IMR-90 (cell line): Measurements from ENCODE around the gene ORC2. TPM values are rescaled to one million over a fixed set of nuclear protein-coding genes. Genes with fewer than 3 reads are reported as not detected.

Experiments
- ATAC-seq: fragments of 200-7000 bp; cut with Tn5 transposase; 2 replicates; pipeline ENCODE4 v1.9.1; 2020; ENCODE audit warnings: low read depth, mild to moderate bottlenecking, moderate library complexity
- BruUV-seq: library from RNA; stranded (reverse); fragments of 400-500 nt; replicated peaks from 2 replicates; lab custom pipeline; 2021; lab: Mats Ljungman, UMichigan
- CTCF ChIA-PET: fragments of 300-600 bp; formaldehyde crosslinking; extraction: SDS; loops from one replicate; lab custom pipeline; 2021; ENCODE audit warnings: antibody characterized with exemption; lab: Yijun Ruan, JAX
- POLR2A ChIA-PET: fragments of 300-600 bp; sonication (Branson Sonifier 250); formaldehyde crosslinking; loops from one replicate; lab custom pipeline; 2022; ENCODE audit warnings: antibody characterized with exemption; ENCODE audit not compliant: unreplicated experiment; lab: Charles Lee
- DNase-seq: peaks from one replicate; pipeline ENCODE4 v3.0.0; 2013
- H2AFZ ChIP-seq: replicated peaks from 2 replicates; pipeline ENCODE3; 2013; ENCODE audit warnings: low read length, mild to moderate bottlenecking; ENCODE audit not compliant: poor library complexity
- H2AK5ac ChIP-seq: 2 replicates; pipeline ENCODE4 v1.6.1; 2013; ENCODE audit warnings: low read depth, low read length, inconsistent platforms
- H2AK9ac ChIP-seq: replicated peaks from 2 replicates; pipeline ENCODE3; 2013; ENCODE audit warnings: mild to moderate bottlenecking, low read depth, low read length, moderate library complexity; ENCODE audit not compliant: poor library complexity
- H2BK120ac ChIP-seq: 2 replicates; pipeline ENCODE4 v1.6.1; 2013; ENCODE audit warnings: low read depth, low read length, inconsistent platforms
- H2BK15ac ChIP-seq: 3 replicates; pipeline ENCODE4 v1.6.1; 2013; ENCODE audit warnings: low read depth, low read length, inconsistent platforms
- H2BK20ac ChIP-seq: 2 replicates; pipeline ENCODE4 v1.6.1; 2013; ENCODE audit warnings: low read depth, mild to moderate bottlenecking, inconsistent platforms, low read length, moderate library complexity
- H2BK5ac ChIP-seq: 2 replicates; pipeline ENCODE4 v1.6.1; 2013; ENCODE audit warnings: mild to moderate bottlenecking, low read depth, low read length, inconsistent platforms; ENCODE audit not compliant: poor library complexity, severe bottlenecking
- H3K14ac ChIP-seq: replicated peaks from 2 replicates; pipeline ENCODE4 v1.6.1; 2013; ENCODE audit warnings: low read depth, low read length, inconsistent platforms
- H3K18ac ChIP-seq: 2 replicates; pipeline ENCODE4 v1.6.1; 2013; ENCODE audit warnings: low read depth, low read length, control low read depth
- H3K23ac ChIP-seq: 2 replicates; pipeline ENCODE4 v1.6.1; 2013; ENCODE audit warnings: low read depth, low read length, inconsistent platforms
- H3K27ac ChIP-seq: 2 replicates; pipeline ENCODE4 v1.5.1; 2013; ENCODE audit warnings: mild to moderate bottlenecking, control low read depth, low read length; ENCODE audit not compliant: insufficient read depth
- H3K27me3 ChIP-seq: 2 replicates; pipeline ENCODE4 v1.6.1; 2013; ENCODE audit warnings: low read length; ENCODE audit not compliant: control insufficient read depth, insufficient read depth
- H3K36me3 ChIP-seq: 2 replicates; pipeline ENCODE4 v1.6.1; 2013; ENCODE audit warnings: low read length, mixed read lengths; ENCODE audit not compliant: control insufficient read depth, insufficient read depth
- H3K4ac ChIP-seq: 2 replicates; pipeline ENCODE4 v1.6.1; 2013; ENCODE audit warnings: low read depth, low read length, inconsistent platforms
- H3K4me1 ChIP-seq: 2 replicates; pipeline ENCODE4 v1.6.1; 2013; ENCODE audit warnings: low read length, mixed read lengths; ENCODE audit not compliant: control insufficient read depth, insufficient read depth
- H3K4me2 ChIP-seq: 2 replicates; pipeline ENCODE4 v1.6.1; 2013; ENCODE audit warnings: low read depth, mild to moderate bottlenecking, control low read depth, low read length, moderate library complexity
- H3K4me3 ChIP-seq: 2 replicates; pipeline ENCODE4 v1.5.1; 2013; ENCODE audit warnings: low read depth, mild to moderate bottlenecking, control low read depth, low read length, moderate library complexity; ENCODE audit not compliant: insufficient read depth
- H3K56ac ChIP-seq: 2 replicates; pipeline ENCODE4 v1.6.1; 2013; ENCODE audit warnings: low read length, inconsistent platforms; ENCODE audit not compliant: insufficient read depth; ENCODE audit errors: extremely low read depth
- H3K79me1 ChIP-seq, 2 experiments: 2 replicates each; pipeline ENCODE4 v1.6.1; 2013; ENCODE audit warnings: low read length in 2 of 2, inconsistent platforms in 1 of 2, low read depth in 1 of 2
- H3K9ac ChIP-seq: 2 replicates; pipeline ENCODE4 v1.6.1; 2013; ENCODE audit warnings: low read depth, low read length, control low read depth
- H3K9me1 ChIP-seq: 2 replicates; pipeline ENCODE4 v1.6.1; 2013; ENCODE audit warnings: low read length, inconsistent platforms; ENCODE audit not compliant: insufficient read depth
- H3K9me3 ChIP-seq: 2 replicates; pipeline ENCODE4 v1.6.1; 2013; ENCODE audit warnings: low read length; ENCODE audit not compliant: control insufficient read depth, insufficient read depth
- H4K20me1 ChIP-seq: 2 replicates; pipeline ENCODE4 v1.6.1; 2013; ENCODE audit warnings: low read length, inconsistent platforms; ENCODE audit not compliant: insufficient read depth
- H4K5ac ChIP-seq: 2 replicates; pipeline ENCODE4 v1.6.1; 2013; ENCODE audit warnings: mild to moderate bottlenecking, low read depth, low read length, control low read depth
- H4K8ac ChIP-seq, 2 experiments: 2 replicates each; pipeline ENCODE4 v1.6.1; 2013; ENCODE audit warnings: low read depth in 2 of 2, low read length in 2 of 2, control low read depth in 1 of 2, inconsistent platforms in 1 of 2
- H4K91ac ChIP-seq: 2 replicates; pipeline ENCODE4 v1.6.1; 2013; ENCODE audit warnings: low read depth, low read length, inconsistent platforms; ENCODE audit not compliant: insufficient read depth
- BHLHE40 ChIP-seq: fragments of 150-350 bp; IDR thresholded peaks from 2 replicates; pipeline ENCODE4 v1.6.1; 2016; ENCODE audit warnings: mild to moderate bottlenecking, low read depth, low read length
- CEBPB ChIP-seq: IDR thresholded peaks from 2 replicates; pipeline ENCODE4 v1.6.1; 2012; ENCODE audit warnings: low read depth, low read length, improper control_type of control experiment
- CHD1 ChIP-seq: IDR thresholded peaks from 2 replicates; pipeline ENCODE4 v1.6.1; 2012; ENCODE audit warnings: low read depth, low read length, improper control_type of control experiment
- CTCF ChIP-seq: conservative IDR thresholded peaks from 2 replicates; pipeline ENCODE4 v1.5.1; 2012; ENCODE audit warnings: mild to moderate bottlenecking, low read depth, low read length, improper control_type of control experiment
- ELK1 ChIP-seq: fragments of 150-350 bp; IDR thresholded peaks from 2 replicates; pipeline ENCODE4 v1.6.1; 2016; ENCODE audit warnings: low read depth, mild to moderate bottlenecking, low read length, moderate library complexity, borderline replicate concordance
- MAFK ChIP-seq: IDR thresholded peaks from 2 replicates; pipeline ENCODE4 v1.6.1; 2012; ENCODE audit warnings: low read depth, low read length, improper control_type of control experiment
- MAZ ChIP-seq: IDR thresholded peaks from 2 replicates; pipeline ENCODE4 v1.6.1; 2012; ENCODE audit warnings: low read depth, mild to moderate bottlenecking, low read length, improper control_type of control experiment, moderate library complexity, borderline replicate concordance
- MXI1 ChIP-seq: IDR thresholded peaks from 2 replicates; pipeline ENCODE4 v1.6.1; 2012; ENCODE audit warnings: low read depth, mild to moderate bottlenecking, low read length, moderate library complexity, borderline replicate concordance
- NFE2L2 ChIP-seq: fragments of 150-350 bp; IDR thresholded peaks from 2 replicates; pipeline ENCODE4 v1.6.1; 2016; ENCODE audit warnings: low read depth, mild to moderate bottlenecking, low read length
- POLR2A ChIP-seq: IDR thresholded peaks from 2 replicates; pipeline ENCODE4 v1.6.1; 2012; ENCODE audit warnings: mild to moderate bottlenecking, low read depth, low read length
- RAD21 ChIP-seq: IDR thresholded peaks from 2 replicates; pipeline ENCODE4 v1.6.1; 2012; ENCODE audit warnings: low read length, improper control_type of control experiment
- RCOR1 ChIP-seq: IDR thresholded peaks from 2 replicates; pipeline ENCODE4 v1.6.1; 2012; ENCODE audit warnings: mild to moderate bottlenecking, low read length, improper control_type of control experiment; ENCODE audit not compliant: insufficient replicate concordance
- RFX5 ChIP-seq: IDR thresholded peaks from 2 replicates; pipeline ENCODE4 v1.8.0; 2012; ENCODE audit warnings: low read depth, mild to moderate bottlenecking, low read length, moderate library complexity
- USF2 ChIP-seq: fragments of 150-350 bp; IDR thresholded peaks from 2 replicates; pipeline ENCODE4 v1.6.1; 2017; ENCODE audit warnings: mild to moderate bottlenecking, antibody characterized with exemption, low read length, low read depth
- WGBS, 2 experiments: methylation state at CpG; one replicate each; pipeline versions ENCODE4 v1.1.5 to v1.1.7; 2013; ENCODE audit warnings: missing lambda C conversion rate in 2 of 2; ENCODE audit not compliant: insufficient read length in 1 of 2; ENCODE audit errors: extremely low coverage in 2 of 2; 5-methylcytosine and 5-hydroxymethylcytosine counted together
- dilution Hi-C: fragments of 300-500 bp; cut with HindIII; formaldehyde crosslinking; loops from one replicate; pipeline ENCODE4 v1.14.3; 2018; ENCODE audit warnings: low sequenced_read_pairs; ENCODE audit not compliant: unreplicated experiment
- in situ Hi-C: fragments of 300-500 bp; cut with MboI; formaldehyde crosslinking; loops from 3 replicates; pipeline ENCODE4 v1.14.3; 2019; ENCODE audit warnings: low sequenced_read_pairs, inconsistent platforms, mixed read lengths
- intact Hi-C: fragments of 100-400 bp; cut with micrococcal nuclease; formaldehyde crosslinking; loops from 2 replicates; pipeline ENCODE4 v1.10.0; 2022
- polyA plus RNA-seq, 3 experiments: library from polyadenylated mRNA; depleted of rRNA; stranded (reverse); fragments of >200 nt; gene quantifications; 2 replicates each; pipeline ENCODE4 v1.2.3, GENCODE V29; 2012; ENCODE audit warnings: low replicate concordance in 1 of 3
- total RNA-seq: library from RNA; depleted of rRNA; stranded (reverse); fragments of >200 nt; gene quantifications from 2 replicates; pipeline ENCODE4 v1.2.3, GENCODE V29; 2012

Gene ORC2
- total and polyA plus RNA-seq, 2 of the 4 experiments (the other 2 are of a cell fraction), result 4.4 to 10.0 TPM

GRCh38 chr2:200950378-200950777 lies 13.1 kb downstream of the ORC2 start:
- TF ChIP-seq MAZ (no peak), ELK1 (no peak), BHLHE40 (no peak), CEBPB (no peak), RCOR1 (no peak), CTCF (no peak), CHD1 (no peak), RAD21 (no peak), POLR2A (no peak), USF2 (no peak), MAFK (no peak), MXI1 (no peak), RFX5 (no peak), NFE2L2 (no peak)
- no peak overlapping the region for H2BK15ac ChIP-seq
- H4K91ac ChIP-seq, result no peak overlapping the region
- no peaks in the 10 kb centered on the region for H3K27me3 ChIP-seq
- no peak overlapping the region for H3K9ac ChIP-seq
- intact Hi-C loops (no loop called here), dilution Hi-C loops (no loop called here), in situ Hi-C loops (no loop called here)
- H3K56ac ChIP-seq, result no peak overlapping the region
- peaks cover under 1% of the 10 kb centered on the region; the same call in 1 of the 2 replicates for H3K9me1 ChIP-seq
- H2BK20ac ChIP-seq, result no peak overlapping the region
- H4K5ac ChIP-seq, result no peak overlapping the region
- H3K4me1 ChIP-seq, result no peaks in the 10 kb centered on the region; the same call in 1 of the 2 replicates
- POLR2A ChIA-PET, result no interaction called here
- no peaks in the 10 kb centered on the region; a peak in 1 of 4 replicates for H3K79me1 ChIP-seq
- no CpG with 5 or more reads among the region's 3 CpGs for WGBS, 2 experiments
- H2BK120ac ChIP-seq, result no peak overlapping the region
- no peaks in the 10 kb centered on the region for H3K9me3 ChIP-seq
- no peak overlapping the region for H3K14ac ChIP-seq
- no peaks in the 10 kb centered on the region for H4K20me1 ChIP-seq
- H2AFZ ChIP-seq, result no peak overlapping the region
- no peak overlapping the region for H3K23ac ChIP-seq
- H3K36me3 ChIP-seq, result peaks cover 10% of the 10 kb centered on the region
- CTCF ChIA-PET, result no interaction called here
- DNase-seq (no peak), ATAC-seq (no peak)
- H3K27ac ChIP-seq, result no peak overlapping the region
- H3K4me3 ChIP-seq, result no peak overlapping the region
- H4K8ac ChIP-seq, result no peak overlapping the region
- H2BK5ac ChIP-seq, result no peak overlapping the region
- BruUV-seq, result no TSS peak
- H2AK5ac ChIP-seq, result no peak overlapping the region
- no peak overlapping the region for H3K4me2 ChIP-seq
- no peak overlapping the region for H3K18ac ChIP-seq
- no peak overlapping the region for H3K4ac ChIP-seq
- no peak overlapping the region for H2AK9ac ChIP-seq
